CD14-positive monocyte (primary cell): ENCODE measurements around the gene PCDHGA7. TPM values are rescaled to one million over a fixed set of nuclear protein-coding genes. Genes with fewer than 3 reads are reported as not detected.

Experiments used
- DNase-seq, 3 donors: peaks; one replicate each; pipeline ENCODE4 v3.0.0-alpha.2; 2011 to 2022
- H2AFZ ChIP-seq: 2 replicates; pipeline ENCODE4 v1.6.0; 2012; ENCODE audit warnings: mild to moderate bottlenecking, low read depth, low read length, inconsistent platforms; ENCODE audit not compliant: insufficient read depth, poor library complexity, severe bottlenecking
- H3K27ac ChIP-seq, 2 donors: 1 replicate in 1 of 2; 2 replicates in 1 of 2; pipeline ENCODE4 v1.5.1; 2012 to 2013; ENCODE audit warnings: low read length in 2 of 2, control low read depth in 1 of 2, inconsistent platforms in 1 of 2, low read depth in 1 of 2, mild to moderate bottlenecking in 1 of 2
- H3K27me3 ChIP-seq, 2 donors: one replicate each; pipeline versions ENCODE4 v1.6.0 to v1.6.1; 2011 to 2013; ENCODE audit warnings: low read length in 2 of 2; ENCODE audit not compliant: control insufficient read depth in 2 of 2, insufficient read depth in 2 of 2
- H3K36me3 ChIP-seq, 2 donors: replicated peaks in 1 of 2; 1 replicate in 1 of 2; 2 replicates in 1 of 2; pipeline versions ENCODE4 v1.5.1 to v1.6.1; 2012 to 2013; ENCODE audit warnings: low read length in 2 of 2, control low read depth in 1 of 2, inconsistent platforms in 1 of 2, mild to moderate bottlenecking in 1 of 2; ENCODE audit not compliant: insufficient read depth in 2 of 2, control insufficient read depth in 1 of 2
- H3K4me1 ChIP-seq, 2 donors: 1 replicate in 1 of 2; 2 replicates in 1 of 2; pipeline versions ENCODE4 v1.5.1 to v1.6.1; 2012 to 2013; ENCODE audit warnings: low read length in 2 of 2, control low read depth in 1 of 2, inconsistent platforms in 1 of 2, mild to moderate bottlenecking in 1 of 2, moderate library complexity in 1 of 2; ENCODE audit not compliant: insufficient read depth in 2 of 2, control insufficient read depth in 1 of 2
- H3K4me2 ChIP-seq: replicated peaks from 2 replicates; pipeline ENCODE3; 2012; ENCODE audit warnings: low read length, moderate library complexity, mild to moderate bottlenecking; ENCODE audit not compliant: poor library complexity, severe bottlenecking; ENCODE audit errors: extremely low read depth
- H3K4me3 ChIP-seq, 3 experiments: fragments of 200-600 bp in 1 of 3; sonication (generic) in 1 of 3; replicated peaks in 1 of 3; 1 replicate in 2 of 3; 2 replicates in 1 of 3; pipeline ENCODE4 v1.5.1; 2011 to 2013; ENCODE audit warnings: low read length in 3 of 3, mild to moderate bottlenecking in 3 of 3, control low read depth in 2 of 3, low read depth in 2 of 3, inconsistent platforms in 1 of 3, moderate library complexity in 1 of 3
- H3K79me2 ChIP-seq: 2 replicates; pipeline ENCODE4 v1.6.0; 2012; ENCODE audit warnings: mild to moderate bottlenecking, control low read depth, inconsistent platforms, low read length, moderate library complexity; ENCODE audit not compliant: insufficient read depth
- H3K9ac ChIP-seq: 2 replicates; pipeline ENCODE4 v1.6.0; 2017; ENCODE audit warnings: low read length, mild to moderate bottlenecking; ENCODE audit not compliant: insufficient read depth, poor library complexity, severe bottlenecking
- H3K9me3 ChIP-seq, 2 donors: replicated peaks in 1 of 2; 1 replicate in 1 of 2; 2 replicates in 1 of 2; pipeline versions ENCODE4 v1.5.1 to v1.6.1; 2012 to 2013; ENCODE audit warnings: low read length in 2 of 2, control low read depth in 1 of 2; ENCODE audit not compliant: control insufficient read depth in 1 of 2, insufficient read depth in 1 of 2
- H4K20me1 ChIP-seq: 2 replicates; pipeline ENCODE4 v1.6.0; 2012; ENCODE audit warnings: mild to moderate bottlenecking, low read length, control low read depth, moderate library complexity; ENCODE audit not compliant: insufficient read depth
- H3K27ac Mint-ChIP-seq, 7 donors: one replicate each; pipeline ENCODE4 v1.8.0; 2020; ENCODE audit warnings: mild to moderate bottlenecking in 7 of 7, mixed read lengths in 7 of 7, moderate library complexity in 6 of 7, inconsistent platforms in 2 of 7
- H3K27me3 Mint-ChIP-seq, 3 donors: one replicate each; pipeline ENCODE4 v1.8.0; 2021 to 2022; ENCODE audit warnings: low read depth in 3 of 3, mild to moderate bottlenecking in 3 of 3, mixed read lengths in 3 of 3, moderate library complexity in 3 of 3, inconsistent platforms in 1 of 3
- H3K36me3 Mint-ChIP-seq, 2 donors: one replicate each; pipeline ENCODE4 v1.8.0; 2020; ENCODE audit warnings: mixed read lengths in 2 of 2, inconsistent platforms in 1 of 2, mild to moderate bottlenecking in 1 of 2
- H3K4me1 Mint-ChIP-seq: one replicate; pipeline ENCODE4 v1.8.0; 2020; ENCODE audit warnings: mild to moderate bottlenecking, mixed read lengths
- H3K4me3 Mint-ChIP-seq, 2 donors: one replicate each; pipeline ENCODE4 v1.8.0; 2020; ENCODE audit warnings: mild to moderate bottlenecking in 2 of 2, mixed read lengths in 2 of 2, moderate library complexity in 1 of 2
- H3K9me3 Mint-ChIP-seq, 7 donors: one replicate each; pipeline ENCODE4 v1.8.0; 2020 to 2022; ENCODE audit warnings: mixed read lengths in 7 of 7, mild to moderate bottlenecking in 6 of 7, moderate library complexity in 6 of 7, inconsistent platforms in 2 of 7
- CTCF ChIP-seq: fragments of 200-600 bp; IDR thresholded peaks from one replicate; pipeline ENCODE4 v1.8.0; 2022; ENCODE audit warnings: antibody characterized with exemption, mild to moderate bottlenecking
- WGBS: methylation state at CpG from one replicate; pipeline ENCODE4 v1.1.5; 2013; ENCODE audit warnings: missing lambda C conversion rate; ENCODE audit not compliant: insufficient coverage; 5-methylcytosine and 5-hydroxymethylcytosine counted together
- intact Hi-C, 2 donors: fragments of 100-400 bp; cut with micrococcal nuclease; formaldehyde crosslinking; loops; one replicate each; pipeline versions ENCODE4 v1.15.0 to v1.15.1; 2023
- polyA plus RNA-seq, 3 donors: library from polyadenylated mRNA; depleted of rRNA in 1 of 3; unstranded in 2 of 3; stranded (reverse) in 1 of 3; fragments of 300-500 nt in 2 of 3; fragments of >200 nt in 1 of 3; fragmentation: Illumina TruSeq in 2 of 3; gene quantifications; 1 replicate in 2 of 3; 2 replicates in 1 of 3; pipeline ENCODE4 v1.2.3, GENCODE V29; 2012 to 2021

Gene PCDHGA7
- polyA plus RNA-seq, 3 donors: not detected

GRCh38 chr5:141420855-141421488 is 38.4 kb downstream of the PCDHGA7 start, which contains the start of gene PCDHGA11:
PCDHGA11 (plus strand) TSS chr5:141421051; CDS start chr5:141421228, 177 bp downstream.
- Histone ChIP-seq H2AFZ (peak within 1 kb of the TSS; percentile 84), H3K9ac (no peak within 1 kb of the TSS), H3K79me2 (no peaks in the 10 kb centered on the region), H3K4me3 (peak within 1 kb of the TSS; percentile 37 to 77 (median 54)), H3K36me3 (no peaks in the 10 kb centered on the region), H3K27me3 (peaks cover 80 to 100% of the 10 kb centered on the region in 2 donors), H3K27ac (no peak within 1 kb of the TSS), H3K9me3 (peaks cover 41 to 47% of the 10 kb centered on the region in 2 donors), H4K20me1 (no peaks in the 10 kb centered on the region), H3K4me2 (peak within 1 kb of the TSS; percentile 89), H3K4me1 (peaks cover 19 to 21% of the 10 kb centered on the region in 2 donors)
- peak within 1 kb of the TSS in 2 of 7 donors; percentile 41 to 73 for H3K27ac Mint-ChIP-seq
- 11% methylated on average over 32 of the region's 42 CpGs for WGBS
- DNase-seq: peak; percentile 56 to 70 (median 67)
- intact Hi-C loops: loop anchor here (5.0 kb wide), 2 partner anchors 136 to 141 kb away; no protein-coding TSS in a partner anchor
- H3K27me3 Mint-ChIP-seq: peaks cover 75 to 88% (median 85%) of the 10 kb centered on the region in 3 donors
- H3K4me3 Mint-ChIP-seq: peak within 1 kb of the TSS; percentile 84 to 93
- H3K9me3 Mint-ChIP-seq: peaks cover 19 to 60% (median 52%) of the 10 kb centered on the region in 7 donors
- TF ChIP-seq CTCF: peak; percentile 86
- peaks cover 32% of the 10 kb centered on the region for H3K4me1 Mint-ChIP-seq
- peaks cover 7 to 30% of the 10 kb centered on the region in 2 donors for H3K36me3 Mint-ChIP-seq

- no peaks in the 10 kb centered on the region for H4K20me1 ChIP-seq
- WGBS: 7% methylated on average over 5 of the region's 13 CpGs
- Mint-ChIP-seq H3K9me3 (peaks cover 19 to 61% (median 54%) of the 10 kb centered on the region in 7 donors), H3K27ac (peak overlapping the region in 2 of 7 donors; percentile 41 to 73), H3K4me3 (peak overlapping the region; percentile 84 to 92), H3K27me3 (peaks cover 76 to 89% (median 85%) of the 10 kb centered on the region in 3 donors), H3K36me3 (peaks cover 7 to 30% of the 10 kb centered on the region in 2 donors), H3K4me1 (peaks cover 32% of the 10 kb centered on the region)
- H3K9me3 ChIP-seq: peaks cover 41 to 47% of the 10 kb centered on the region in 2 donors
- H3K4me1 ChIP-seq: peaks cover 19 to 21% of the 10 kb centered on the region in 2 donors
- no peak overlapping the region for H3K27ac ChIP-seq
- peaks cover 80 to 100% of the 10 kb centered on the region in 2 donors for H3K27me3 ChIP-seq
- H3K4me3 ChIP-seq: peak overlapping the region; percentile 37 to 77 (median 54)
- H3K4me2 ChIP-seq: peak overlapping the region; percentile 89
- no peak for DNase-seq
- H2AFZ ChIP-seq: peak overlapping the region; percentile 84
- no peaks in the 10 kb centered on the region for H3K36me3 ChIP-seq
- TF ChIP-seq CTCF: no peak
- H3K9ac ChIP-seq: no peak overlapping the region
- no peaks in the 10 kb centered on the region for H3K79me2 ChIP-seq
- intact Hi-C loops: loop anchor here (5.0 kb wide), 2 partner anchors 136 to 141 kb away; no protein-coding TSS in a partner anchor
These were observed 38.9 kb downstream of the PCDHGA7 start for GRCh38 chr5:141421489-141421855.
